Activated CD4-positive, alpha-beta T cell treated with anti-CD3 and anti-CD28 coated beads, Interleukin-2, amount 50 U/mL, for 48 hours (primary cell): ENCODE data around the gene NSG1.
"Not testable (repeated sequence)": the region's sequence is repeated elsewhere in the genome, so short reads cannot be mapped to it uniquely, and the experiment has no call there.

ENCODE experiments used
- DNase-seq, 2 experiments: peaks; one replicate each; pipeline ENCODE4 v3.0.0-alpha.2; 2020

The NSG1 gene, protein sequence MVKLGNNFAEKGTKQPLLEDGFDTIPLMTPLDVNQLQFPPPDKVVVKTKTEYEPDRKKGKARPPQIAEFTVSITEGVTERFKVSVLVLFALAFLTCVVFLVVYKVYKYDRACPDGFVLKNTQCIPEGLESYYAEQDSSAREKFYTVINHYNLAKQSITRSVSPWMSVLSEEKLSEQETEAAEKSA

DNA sequence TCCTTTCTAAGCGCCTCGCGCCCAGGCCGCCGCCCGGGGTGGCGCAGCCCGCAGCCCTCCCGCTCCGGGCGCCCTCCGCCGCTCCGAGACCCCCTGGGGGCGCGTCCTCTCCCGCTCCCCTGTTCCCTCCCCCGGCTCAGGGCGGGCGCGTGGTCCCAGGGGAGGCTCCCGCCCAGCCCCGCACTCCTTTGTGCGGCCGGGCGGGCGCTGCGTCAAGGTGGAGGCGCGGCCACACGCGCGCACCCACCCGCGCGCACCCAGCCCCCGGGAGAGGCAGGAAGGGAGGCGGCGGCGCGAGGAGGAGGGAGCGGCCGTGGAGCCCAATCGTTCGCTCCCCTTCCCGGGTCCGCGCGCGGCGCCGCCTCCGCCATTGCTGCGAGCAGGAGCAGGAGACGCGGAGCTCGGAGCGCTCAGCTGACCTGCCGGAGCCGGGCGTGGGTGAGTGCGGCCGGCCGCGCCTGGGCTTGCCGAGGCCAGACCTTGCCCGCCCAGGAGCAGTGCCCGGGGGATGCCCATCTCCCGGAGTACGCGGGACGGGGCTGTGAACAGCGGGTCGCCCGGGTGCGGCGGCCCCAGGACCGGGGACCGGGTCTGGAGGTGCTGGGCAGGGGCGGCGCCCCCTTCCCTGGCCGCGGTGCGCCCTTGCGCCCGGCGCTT, at the start of gene NSG1:
Gene NSG1, plus strand, starts transcription at position 367 of the 657 bp plus-strand sequence. CDS start 528 bp downstream, outside the sequence.
- peak; percentile 50 to 56 for DNase-seq

DNA sequence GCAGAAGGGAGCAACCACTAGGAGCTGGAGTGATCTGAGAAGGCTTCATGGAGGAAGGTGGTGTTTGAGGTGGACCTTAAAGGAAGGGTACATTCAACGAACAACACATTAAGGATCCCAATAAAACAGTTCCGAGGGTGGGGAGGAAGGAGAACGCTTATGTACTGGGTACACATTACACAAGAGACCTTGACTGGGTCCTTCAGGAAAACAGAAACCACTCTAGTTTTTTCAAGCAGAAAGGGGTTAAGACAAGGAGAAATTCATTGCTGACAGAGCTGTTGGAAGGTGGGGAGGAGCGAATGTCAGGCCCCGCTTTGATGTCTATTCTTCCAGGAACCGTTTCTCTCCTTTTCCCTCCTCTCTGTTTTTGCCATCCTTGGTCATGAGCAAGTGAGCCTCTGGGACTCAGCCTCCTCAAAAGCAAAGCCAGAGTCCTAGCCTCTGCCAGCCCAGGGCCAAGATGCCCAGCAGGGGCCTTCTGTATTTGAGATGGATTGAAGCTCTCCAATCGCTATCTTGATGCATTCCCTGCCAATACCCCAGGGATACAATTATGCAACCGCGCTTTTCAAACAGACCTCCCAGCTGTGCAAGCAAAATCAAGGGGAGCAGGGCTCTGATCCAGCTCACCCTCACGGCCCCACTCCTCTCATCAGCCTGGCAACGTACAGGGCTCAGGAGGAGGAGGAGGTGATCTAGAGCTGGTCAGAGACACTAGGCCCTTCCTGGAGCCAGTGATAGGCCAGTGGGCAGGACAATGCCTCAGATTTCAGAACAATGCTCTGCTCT, 48.5 kb upstream of the NSG1 start:
- DNase-seq: no peak

DNA sequence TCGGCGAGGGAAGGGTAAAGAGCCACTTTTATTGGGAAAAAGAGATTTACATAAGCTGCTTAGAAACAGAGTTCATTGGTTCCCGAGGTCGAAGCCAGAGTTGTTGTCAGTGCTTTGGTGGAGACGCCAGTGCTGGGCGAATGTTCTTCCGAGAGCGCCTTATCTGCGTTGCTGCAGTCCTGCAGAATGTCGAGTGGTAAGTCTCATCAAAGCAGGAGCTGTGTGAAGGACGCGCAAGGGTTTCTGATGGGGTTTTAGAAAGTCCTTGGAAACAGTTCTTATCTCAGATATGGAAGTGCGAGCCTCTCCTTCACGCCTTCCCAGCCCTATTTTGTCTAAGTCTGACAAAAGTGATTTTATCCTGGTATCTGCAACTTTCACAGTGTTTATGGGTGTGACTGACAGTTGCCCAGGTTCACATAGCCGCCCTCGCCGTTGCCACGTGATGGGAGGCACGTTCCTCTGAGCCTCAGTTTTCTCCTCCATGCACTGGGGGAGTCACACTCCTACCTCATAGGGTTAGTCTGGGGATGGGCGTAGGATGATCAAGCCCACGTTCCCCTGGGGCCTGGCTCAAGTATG, 47.3 kb upstream of the NSG1 start:
- DNase-seq: no peak

DNA sequence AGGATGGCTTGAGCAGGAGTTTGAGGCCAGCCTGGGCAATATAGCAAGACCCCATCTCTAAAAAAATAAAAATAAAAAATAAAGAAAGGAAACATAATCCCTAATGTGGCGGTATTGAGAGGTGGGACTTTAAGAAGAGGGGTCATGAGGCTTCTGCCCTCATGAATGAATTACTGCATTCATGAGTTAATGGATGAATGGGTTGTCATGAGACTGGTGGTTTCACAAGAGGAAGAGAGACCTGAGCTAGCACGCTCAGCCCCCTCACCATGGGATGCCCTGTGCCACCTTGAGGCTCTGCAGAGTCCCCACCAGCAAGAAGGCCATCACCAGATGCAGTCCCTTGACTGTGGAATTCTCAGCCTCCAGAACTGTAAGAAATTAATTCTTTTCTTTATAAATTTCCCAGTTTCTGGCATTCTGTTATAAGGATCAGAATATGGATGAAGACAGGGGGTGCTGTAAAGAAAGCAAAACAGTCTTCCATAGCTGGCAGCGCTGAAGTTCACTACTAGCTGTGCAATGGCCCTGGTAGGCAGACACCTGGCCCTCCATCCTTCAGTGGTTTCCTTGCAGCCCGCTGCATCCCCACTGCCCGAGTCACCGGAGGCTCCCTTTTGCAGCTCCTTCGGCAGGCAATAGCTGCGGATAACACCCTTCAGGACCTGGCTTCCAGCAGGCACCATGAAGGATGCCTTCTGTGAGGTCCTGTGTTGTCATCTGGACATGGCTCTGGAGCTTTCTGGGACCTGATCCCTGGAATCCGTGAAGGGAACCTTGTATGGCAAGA, 44.8 kb upstream of the NSG1 start:
- DNase-seq: no peak

DNA sequence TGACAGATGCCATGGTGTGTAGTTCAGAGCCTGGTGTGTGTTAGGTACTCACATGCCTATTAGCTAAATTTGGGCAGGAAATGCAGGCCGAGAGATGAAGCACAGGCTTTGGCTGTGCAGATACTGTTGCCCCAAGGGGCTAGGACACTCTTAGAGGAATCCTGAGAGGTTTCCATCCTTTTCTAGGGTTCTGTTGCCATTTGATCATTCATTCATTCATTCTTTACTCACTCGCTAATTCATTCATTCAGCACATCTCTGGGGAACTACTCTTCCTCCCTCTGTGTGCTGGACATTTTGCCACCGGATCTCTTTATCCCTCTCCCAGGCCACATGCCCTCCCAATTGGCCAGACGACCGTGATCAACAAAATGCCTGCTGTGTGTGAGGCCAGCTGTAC, 43.9 kb upstream of the NSG1 start:
- no peak for DNase-seq

DNA sequence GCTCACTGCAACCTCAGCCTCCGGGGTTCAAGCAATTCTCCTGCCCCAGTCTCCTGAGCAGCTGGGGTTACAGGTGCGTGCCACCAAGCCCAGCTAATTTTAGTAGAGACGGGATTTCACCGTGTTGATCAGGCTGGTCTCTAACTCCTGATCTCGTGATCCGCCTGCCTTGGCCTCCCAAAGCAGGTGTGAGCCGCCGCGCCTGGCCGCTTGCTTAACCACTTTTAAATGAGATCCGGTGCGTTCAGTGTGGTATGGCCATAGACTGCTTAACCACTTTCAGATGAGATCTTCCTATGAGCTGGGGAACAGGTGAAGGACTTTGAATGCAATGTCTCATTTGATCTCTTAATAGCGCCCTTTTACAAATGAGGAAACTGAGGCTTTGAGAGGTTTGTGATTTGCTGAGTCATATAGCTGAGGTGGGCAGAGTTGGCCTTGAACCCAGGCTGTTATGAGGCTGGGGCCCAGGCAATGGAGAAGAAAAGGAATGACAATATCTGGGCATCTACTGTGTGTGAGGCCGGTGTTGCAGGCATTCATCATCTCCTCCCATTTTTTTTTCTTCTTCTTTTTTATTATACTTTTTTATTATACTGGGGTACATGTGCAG, 41.9 kb upstream of the NSG1 start:
- DNase-seq: no peak

DNA sequence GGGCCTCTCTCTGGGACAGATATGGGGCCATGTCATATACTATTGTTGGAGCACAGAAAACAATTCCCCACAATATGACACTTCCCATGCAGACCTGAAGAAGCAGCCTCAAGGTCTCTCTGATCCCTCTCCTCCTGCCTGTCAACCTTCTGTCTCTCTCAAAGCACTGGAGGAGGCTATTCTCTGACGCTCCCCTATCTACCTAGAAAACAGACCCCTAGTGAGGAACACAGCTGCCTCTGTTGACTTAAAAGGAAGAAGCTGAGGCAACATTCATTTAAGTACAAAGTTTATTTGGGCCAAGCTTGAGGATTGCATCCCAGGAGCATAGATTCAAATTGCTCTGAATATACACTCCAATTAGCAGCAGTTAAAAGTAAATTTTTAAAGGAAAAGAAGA, 39.3 kb upstream of the NSG1 start:
- DNase-seq: no peak

DNA sequence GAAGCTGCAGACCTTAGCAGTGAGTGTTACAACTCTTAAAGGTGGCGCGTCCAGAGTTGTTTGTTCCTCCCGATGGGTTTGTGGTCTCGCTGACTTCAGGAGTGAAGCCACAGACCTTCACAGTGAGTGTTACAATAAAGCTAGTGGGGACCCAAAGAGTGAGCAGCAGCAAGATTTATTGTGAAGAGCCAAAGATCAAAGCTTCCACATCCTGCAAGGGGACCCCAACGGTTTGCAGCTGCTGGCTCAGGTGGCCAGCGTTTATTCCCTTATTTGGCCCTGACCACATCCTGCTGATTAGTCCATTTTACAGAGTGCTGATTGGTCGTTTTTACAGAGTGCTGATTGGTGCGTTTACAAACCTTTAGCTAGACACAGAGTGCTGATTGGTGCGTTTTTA, 38.3 kb upstream of the NSG1 start:
- not testable (repeated sequence) for DNase-seq

DNA sequence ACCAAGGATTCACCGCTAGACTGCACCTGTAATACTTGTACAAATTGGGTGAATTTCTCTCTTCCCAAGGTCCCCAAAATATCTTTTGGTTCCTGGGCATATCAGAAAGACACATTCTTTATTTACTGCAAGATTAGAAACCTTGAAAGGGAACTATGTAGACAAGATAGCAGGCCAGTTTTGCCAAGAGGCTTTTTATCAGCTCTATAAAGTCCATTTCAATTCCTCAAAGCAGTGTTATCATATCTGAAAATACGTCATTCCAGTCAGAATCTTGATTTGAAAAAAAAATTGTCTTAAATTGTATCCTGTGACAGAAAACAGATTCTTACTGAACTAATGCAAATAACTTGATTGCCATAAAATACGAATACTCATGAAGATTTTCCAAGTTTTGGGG, 37.0 kb upstream of the NSG1 start:
- DNase-seq: no peak

DNA sequence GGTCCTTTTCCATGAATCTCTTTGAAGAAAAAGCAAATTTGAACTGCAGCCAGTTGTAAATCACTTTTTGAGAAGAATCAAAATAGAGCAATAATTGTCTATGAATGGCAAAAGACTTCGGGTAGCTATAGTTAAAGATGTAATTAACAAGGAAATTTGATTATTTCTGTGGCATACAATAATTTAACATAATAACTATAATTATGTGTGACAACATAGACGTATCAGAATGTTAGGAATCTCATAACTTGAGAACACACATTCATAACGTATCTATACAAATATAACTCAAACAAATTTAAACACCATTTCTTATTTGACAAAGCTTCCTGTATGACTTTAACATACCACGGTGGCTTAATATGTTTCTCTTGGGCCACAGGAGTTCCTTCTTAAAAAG, 36.0 kb upstream of the NSG1 start:
- DNase-seq: no peak

DNA sequence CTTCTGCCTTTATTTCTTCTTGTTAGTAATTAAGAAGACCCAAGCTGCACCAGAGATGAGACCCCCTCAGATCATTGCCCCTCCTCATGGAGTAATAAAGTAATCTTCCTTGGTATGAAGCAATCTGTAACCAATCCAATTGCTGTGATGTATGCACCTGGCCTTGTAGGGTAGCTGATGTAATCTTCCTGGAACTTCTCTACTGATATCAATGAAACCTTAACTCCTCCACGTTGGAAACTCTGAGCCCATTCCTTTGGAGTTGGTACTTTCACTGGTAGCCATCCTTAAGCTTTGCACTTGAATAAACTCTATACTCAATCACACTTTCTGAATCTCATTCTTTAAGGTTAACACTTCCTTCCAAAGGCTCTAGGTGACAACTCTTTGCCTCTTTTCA, 31.6 kb upstream of the NSG1 start:
- DNase-seq: no peak

DNA sequence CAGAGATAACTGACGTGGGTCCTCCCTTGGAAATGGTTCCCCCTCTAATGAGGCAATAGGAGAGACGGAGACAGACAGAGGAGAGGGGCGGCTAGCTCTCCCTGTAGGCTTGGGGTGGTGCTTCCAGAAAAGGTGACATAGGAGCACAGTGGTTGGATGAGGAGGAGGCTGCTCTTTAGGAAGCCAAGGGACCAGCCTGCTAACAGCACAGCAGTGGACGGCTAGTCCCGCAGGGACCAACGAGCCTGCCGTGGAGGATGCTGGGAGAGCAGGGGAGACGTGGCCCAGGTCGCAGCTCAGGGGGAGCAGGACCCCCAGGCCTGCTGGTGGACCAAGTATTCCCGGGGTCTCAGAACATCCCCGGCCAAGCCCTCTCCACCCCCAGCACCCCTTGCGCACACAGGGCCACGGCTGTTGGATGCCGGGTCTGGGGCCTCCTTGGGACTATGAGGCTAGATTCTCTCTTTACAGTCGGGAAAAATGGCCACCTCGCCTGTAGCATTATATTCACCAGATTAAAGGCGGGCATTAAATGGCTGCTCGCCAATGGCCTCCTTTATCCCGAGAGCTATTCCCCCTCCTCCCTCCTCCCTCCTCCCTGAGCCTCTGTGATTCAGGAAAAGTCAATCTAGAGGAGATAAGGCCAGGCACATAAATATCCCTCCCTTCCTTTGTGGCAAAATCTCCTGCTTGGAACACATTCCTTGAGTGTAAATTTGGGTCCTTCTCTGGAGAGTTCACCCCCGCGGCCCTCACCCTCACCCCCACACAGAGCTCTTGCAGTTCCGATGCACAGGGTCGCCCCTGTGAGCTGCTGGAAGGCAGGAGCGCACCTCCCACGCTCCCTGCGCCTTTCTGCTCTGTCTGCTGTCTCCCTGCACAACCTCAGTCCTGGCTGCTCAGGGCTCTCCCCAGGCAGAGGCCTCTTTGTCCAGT, 30.5 kb upstream of the NSG1 start:
- DNase-seq: no peak

DNA sequence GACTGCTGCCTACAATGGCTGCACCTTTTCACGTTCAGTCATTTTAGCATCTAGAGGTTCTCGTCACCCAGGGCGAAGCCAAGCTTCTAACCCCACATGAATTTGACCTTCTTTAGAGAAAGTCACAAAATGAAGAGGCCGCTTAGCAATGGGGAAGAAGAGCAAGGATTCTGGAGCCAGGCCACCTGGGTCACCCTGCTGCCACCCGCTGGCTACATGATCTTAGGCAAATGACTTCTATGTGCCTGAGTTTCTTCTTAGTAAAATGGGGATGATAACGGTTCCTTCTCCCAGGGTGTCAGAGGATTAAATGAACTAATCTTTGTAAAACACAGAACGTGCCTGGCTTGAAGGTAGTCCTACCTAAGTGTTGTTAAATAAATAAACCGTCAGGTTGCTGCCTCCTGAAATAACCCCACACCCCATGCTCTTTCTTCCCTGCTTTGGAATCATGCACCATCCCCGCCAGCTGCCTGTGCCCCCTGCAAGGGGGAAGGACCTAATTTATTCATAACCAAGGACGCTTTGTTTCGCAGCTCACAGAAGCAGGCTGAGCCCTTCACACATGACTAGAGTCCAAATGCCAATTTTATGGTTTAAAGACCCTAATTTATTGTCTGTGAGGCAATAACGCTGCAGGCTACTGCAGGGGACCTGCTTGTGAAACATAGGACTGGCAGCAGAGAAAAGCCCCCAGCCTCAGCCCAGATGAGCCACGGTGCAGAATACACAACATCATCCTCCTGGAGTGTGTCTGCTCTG, 28.6 kb upstream of the NSG1 start:
- no peak for DNase-seq

DNA sequence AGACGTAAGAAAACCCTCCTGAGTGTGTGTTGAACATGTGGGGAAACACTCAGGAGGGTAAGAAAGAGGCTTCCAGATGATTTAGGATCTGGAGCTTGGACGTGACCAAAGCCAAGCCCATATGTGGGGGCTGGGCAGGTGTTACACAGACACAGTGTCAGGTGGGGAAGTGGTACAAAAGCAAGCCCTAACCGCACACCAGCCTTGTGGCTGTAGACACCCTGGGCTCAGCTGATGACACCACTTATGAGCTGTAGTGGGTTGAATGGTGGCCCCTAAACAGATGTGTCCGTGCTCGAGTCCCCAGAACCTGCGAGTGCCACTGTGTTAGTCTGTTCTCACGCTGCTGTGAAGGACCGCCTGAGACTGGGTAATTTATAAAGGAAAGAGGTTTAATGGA, 25.0 kb upstream of the NSG1 start:
- DNase-seq: no peak

DNA sequence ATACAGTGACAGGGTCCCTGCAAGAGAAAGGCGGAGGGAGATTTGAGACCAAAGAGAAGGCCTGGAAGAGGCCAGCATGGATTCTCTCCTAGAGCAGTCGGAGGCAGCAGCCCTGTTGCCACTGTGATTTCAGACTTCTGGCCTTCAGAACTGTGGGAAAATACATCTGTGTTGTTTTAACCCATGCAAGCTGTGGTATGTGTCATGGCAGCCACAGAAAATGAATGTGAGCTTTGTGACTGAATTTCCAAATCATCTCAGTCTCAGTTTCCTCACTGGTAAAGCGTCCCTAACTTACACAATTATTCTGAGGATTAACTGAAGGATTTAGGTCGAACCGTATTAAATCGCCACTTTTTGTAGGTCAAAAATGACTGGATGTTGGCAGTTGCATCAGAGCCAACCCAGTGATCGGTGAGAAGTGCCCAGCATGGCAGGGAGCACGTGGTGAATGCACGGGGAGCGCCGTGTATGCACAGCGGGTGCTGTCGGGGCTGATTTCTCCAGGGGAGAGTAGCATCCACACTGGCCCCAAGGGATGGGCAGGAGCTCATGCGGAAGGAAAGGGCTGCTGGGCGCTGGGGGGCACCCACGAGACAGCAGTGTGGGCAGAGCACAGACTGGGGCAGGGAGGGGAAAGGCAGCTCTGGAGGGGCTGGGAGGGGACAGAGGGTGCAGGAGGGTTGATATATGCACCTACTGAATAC, 23.8 kb upstream of the NSG1 start:
- DNase-seq: no peak

DNA sequence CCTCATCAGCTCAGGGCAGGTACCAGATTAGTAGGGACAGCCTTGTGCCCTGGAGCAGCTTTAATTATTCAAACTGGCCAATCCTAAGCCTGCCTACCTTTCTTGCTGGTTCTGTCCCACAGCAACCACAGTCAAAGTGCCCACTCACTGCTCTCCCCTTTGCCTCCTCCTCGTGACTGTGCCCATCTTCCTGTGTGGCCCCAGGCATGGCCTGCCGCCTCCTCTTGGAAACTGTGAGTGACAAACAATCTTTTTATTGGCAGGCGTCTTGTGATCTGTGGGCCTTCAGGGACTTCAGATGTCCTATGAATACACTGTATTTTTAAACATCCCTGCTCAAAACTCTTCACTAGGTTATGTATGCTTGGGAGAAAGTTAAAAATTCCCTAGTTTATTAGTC, 22.8 kb upstream of the NSG1 start:
- no peak for DNase-seq

DNA sequence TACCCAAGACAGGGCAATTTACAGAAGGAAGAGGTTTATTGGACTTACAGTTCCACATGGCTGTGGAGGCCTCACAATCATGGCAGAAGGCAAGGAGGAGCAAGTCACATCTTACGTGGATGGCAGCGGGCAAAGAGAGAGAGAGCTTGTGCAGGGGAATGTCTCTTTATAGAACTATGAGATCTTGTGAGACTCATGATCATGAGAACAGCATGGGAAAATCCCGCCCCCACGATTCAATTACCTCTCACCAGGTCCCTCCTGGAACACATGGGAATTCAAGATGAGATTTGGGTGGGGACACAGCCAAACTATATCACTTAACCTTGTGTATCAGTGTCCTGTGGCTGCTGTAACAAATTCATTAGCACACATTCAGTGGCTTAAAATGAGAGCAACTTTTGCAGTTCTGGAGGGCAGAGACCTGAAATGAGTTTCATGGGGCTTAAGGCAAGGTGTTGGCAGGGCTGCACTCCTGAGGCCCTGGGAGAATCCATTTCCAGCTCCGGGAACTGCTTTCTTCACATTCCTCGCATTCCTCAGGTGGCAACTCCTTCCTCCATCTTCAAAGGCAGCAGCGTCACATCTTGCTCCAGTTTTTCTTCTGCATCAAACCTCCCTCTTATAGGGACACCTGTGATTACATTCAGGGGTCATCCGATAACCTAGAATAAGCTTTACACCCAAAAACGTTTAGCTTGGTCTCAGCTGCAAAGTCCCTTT, 22.3 kb upstream of the NSG1 start:
- DNase-seq: no peak

DNA sequence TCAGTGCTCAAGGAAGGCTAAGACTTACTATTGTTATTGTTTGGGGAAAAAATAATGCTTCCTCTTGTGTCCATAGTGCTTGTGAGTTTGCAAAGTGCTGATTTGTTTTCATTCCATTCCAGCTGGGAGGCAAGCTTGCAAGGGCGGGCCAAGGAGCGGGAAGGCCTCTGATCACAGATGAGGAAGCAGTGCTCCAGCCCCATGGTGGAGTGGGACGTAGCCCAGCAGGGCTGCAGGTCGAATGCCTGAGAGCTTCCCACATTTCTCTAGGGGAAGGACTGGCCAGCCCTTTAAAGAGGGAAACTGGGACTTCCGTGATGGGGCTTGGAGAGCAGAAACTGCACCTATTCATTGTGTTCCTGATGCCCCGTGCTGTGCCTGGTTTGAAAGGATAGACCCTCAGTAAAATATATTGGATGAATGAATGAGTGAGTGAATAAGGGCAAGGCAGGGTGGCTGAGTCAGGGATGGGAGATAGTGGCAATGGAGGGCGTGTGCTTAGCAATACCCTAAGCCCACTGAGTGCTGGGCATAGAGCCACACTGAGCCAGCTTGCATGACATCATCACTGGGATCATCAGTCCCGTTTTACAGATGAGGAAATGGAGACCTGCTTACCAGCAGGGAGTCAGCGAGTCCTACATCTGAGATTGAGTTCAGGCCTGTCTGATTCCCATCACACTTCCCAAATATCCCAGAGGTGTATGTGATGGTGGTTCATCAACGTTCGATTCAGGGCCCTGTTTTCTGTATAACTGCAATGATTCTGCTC, 17.9 kb upstream of the NSG1 start:
- DNase-seq: no peak
